WI38 (cell line): ENCODE measurements around the gene RBMS1.

ENCODE experiments used
- H3K4me3 ChIP-seq: 2 replicates; pipeline ENCODE4 v1.5.1; 2011; ENCODE audit warnings: low read depth, mild to moderate bottlenecking, control low read depth, low read length
- CTCF ChIP-seq: IDR thresholded peaks from 2 replicates; pipeline ENCODE4 v1.5.1; 2012; ENCODE audit warnings: low read depth, mild to moderate bottlenecking, control low read depth, low read length

Gene RBMS1

GRCh38 chr2:160269803-160270570 lies 223.6 kb downstream of the RBMS1 start:
- H3K4me3 ChIP-seq: peak overlapping the region; percentile 57
- peak; percentile 66 for TF ChIP-seq CTCF

GRCh38 chr2:160269365-160269764 lies 224.2 kb downstream of the RBMS1 start:
- TF ChIP-seq CTCF: no peak
- peak overlapping the region; percentile 57 for H3K4me3 ChIP-seq

GRCh38 chr2:160268151-160268781 lies 225.3 kb downstream of the RBMS1 start:
- no peak for TF ChIP-seq CTCF

GRCh38 chr2:160267692-160268091 lies 225.9 kb downstream of the RBMS1 start:
- no peak for TF ChIP-seq CTCF
- no peak overlapping the region for H3K4me3 ChIP-seq

More at GRCh38 chr2:160268151-160268781, 225.3 kb downstream of the RBMS1 start:
- H3K4me3 ChIP-seq: no peak overlapping the region

- no peak overlapping the region for H3K4me3 ChIP-seq
- TF ChIP-seq CTCF: no peak
Measured at GRCh38 chr2:160267022-160267421, 226.6 kb downstream of the RBMS1 start.

- no peak for TF ChIP-seq CTCF
- no peak overlapping the region for H3K4me3 ChIP-seq
Measured at GRCh38 chr2:160266037-160266551, 227.5 kb downstream of the RBMS1 start.

GRCh38 chr2:160264308-160264707 lies 229.3 kb downstream of the RBMS1 start:
- H3K4me3 ChIP-seq: no peak overlapping the region
- no peak for TF ChIP-seq CTCF
